ENCODE results near the gene PRR16. TPM values are rescaled to one million over a fixed set of nuclear protein-coding genes. Genes with fewer than 3 reads are reported as not detected.

Gene PRR16
- total and polyA plus RNA-seq, 7 donors, result 1.6 to 5.9 (median 5.7) TPM

- Histone ChIP-seq H3K4me1 (peaks cover 0 to 23% (median 20%) of the 10 kb centered on the region in 4 donors), H3K4me3 (peak overlapping the region in 1 of 4 donors; percentile 56), H3K27ac (no peak overlapping the region), H3K9me3 (no peaks in the 10 kb centered on the region), H3K27me3 (peaks cover 0 to 38% (median 23%) of the 10 kb centered on the region in 3 donors), H3K36me3 (no peaks in the 10 kb centered on the region)
- intact Hi-C loops (cut with DNase I), result no loop called here
- no peak for DNase-seq
- 74 to 77% methylated on average over 4 of the region's 4 CpGs for WGBS, 2 donors
- TF ChIP-seq POLR2A (IDR thresholded peaks at IDR 0.05) (no peak), EP300 (IDR thresholded peaks at IDR 0.05) (no peak), POLR2AphosphoS5 (IDR thresholded peaks at IDR 0.05) (no peak), CTCF (IDR thresholded peaks at IDR 0.05) (no peak)
These were observed 2.4 kb downstream of the PRR16 start for GRCh38 chr5:120466341-120467006.

- no peak for DNase-seq
- Histone ChIP-seq H3K4me3 (no peak overlapping the region), H3K36me3 (no peaks in the 10 kb centered on the region), H3K27me3 (no peaks in the 10 kb centered on the region), H3K9me3 (no peaks in the 10 kb centered on the region), H3K27ac (no peak overlapping the region), H3K4me1 (no peaks in the 10 kb centered on the region)
- intact Hi-C loops (cut with DNase I), result no loop called here
- TF ChIP-seq POLR2AphosphoS5 (IDR thresholded peaks at IDR 0.05) (no peak), POLR2A (IDR thresholded peaks at IDR 0.05) (no peak), CTCF (IDR thresholded peaks at IDR 0.05) (no peak), EP300 (IDR thresholded peaks at IDR 0.05) (no peak)
These were observed 7.9 kb downstream of the PRR16 start for GRCh38 chr5:120471971-120472370.

GRCh38 chr5:120472911-120473310 is 8.8 kb downstream of the PRR16 start:
- no peak overlapping the region for H3K27ac ChIP-seq
- no peak overlapping the region for H3K4me3 ChIP-seq
- DNase-seq, result no peak
- no peaks in the 10 kb centered on the region for H3K36me3 ChIP-seq
- TF ChIP-seq CTCF (IDR thresholded peaks at IDR 0.05) (no peak), EP300 (IDR thresholded peaks at IDR 0.05) (no peak), POLR2A (IDR thresholded peaks at IDR 0.05) (no peak), POLR2AphosphoS5 (IDR thresholded peaks at IDR 0.05) (no peak)
- H3K9me3 ChIP-seq, result no peaks in the 10 kb centered on the region
- no peaks in the 10 kb centered on the region for H3K27me3 ChIP-seq
- H3K4me1 ChIP-seq, result no peaks in the 10 kb centered on the region
- intact Hi-C loops (cut with DNase I), result no loop called here

GRCh38 chr5:120473332-120473731 is 9.2 kb downstream of the PRR16 start:
- H3K4me3 ChIP-seq, result no peak overlapping the region
- no peaks in the 10 kb centered on the region for H3K27me3 ChIP-seq
- 65 to 77% methylated on average over 2 of the region's 2 CpGs for WGBS, 2 donors
- no peaks in the 10 kb centered on the region for H3K4me1 ChIP-seq
- H3K9me3 ChIP-seq, result no peaks in the 10 kb centered on the region
- TF ChIP-seq CTCF (IDR thresholded peaks at IDR 0.05) (no peak), EP300 (IDR thresholded peaks at IDR 0.05) (no peak)
- intact Hi-C loops (cut with DNase I), result no loop called here
- no peak for DNase-seq
- no peaks in the 10 kb centered on the region for H3K36me3 ChIP-seq
- no peak overlapping the region for H3K27ac ChIP-seq

- intact Hi-C loops (cut with DNase I), result no loop called here
- no peak for TF ChIP-seq CTCF (IDR thresholded peaks at IDR 0.05)
- no peak for TF ChIP-seq POLR2AphosphoS5 (IDR thresholded peaks at IDR 0.05)
- no peak for TF ChIP-seq EP300 (IDR thresholded peaks at IDR 0.05)
- no peak for TF ChIP-seq POLR2A (IDR thresholded peaks at IDR 0.05)
- H3K27ac ChIP-seq, result no peak overlapping the region
- H3K27me3 ChIP-seq, result no peaks in the 10 kb centered on the region
- H3K4me3 ChIP-seq, result no peak overlapping the region
- H3K4me1 ChIP-seq, result no peaks in the 10 kb centered on the region
- H3K9me3 ChIP-seq, result no peaks in the 10 kb centered on the region
- no peaks in the 10 kb centered on the region for H3K36me3 ChIP-seq
- 86 to 88% methylated on average over 1 of the region's 1 CpG for WGBS, 2 donors
- DNase-seq, result no peak
These were observed 12.0 kb downstream of the PRR16 start for GRCh38 chr5:120476063-120476462.

All from sigmoid colon (tissue), 7 donors.